Central memory CD8-positive, alpha-beta T cell (primary cell): ENCODE measurements around the gene PANK1.

Experiments
- ATAC-seq: fragments of 150-1000 bp; cut with Tn5 transposase; replicated peaks from 2 replicates; pipeline ENCODE4 v1.10.0; 2022; ENCODE audit warnings: mild to moderate bottlenecking, moderate FRiP score, moderate number of reproducible peaks; ENCODE audit not compliant: poor library complexity, severe bottlenecking; ENCODE audit errors: extremely low read depth
- DNase-seq, 2 donors: peaks; one replicate each; pipeline ENCODE4 v3.0.0; 2021; ENCODE audit warnings: low spot score in 2 of 2
- H3K27ac Mint-ChIP-seq: one replicate; pipeline ENCODE4 v1.8.0; 2022; ENCODE audit warnings: low read depth, mild to moderate bottlenecking, moderate library complexity, mixed read lengths
- H3K27me3 Mint-ChIP-seq: one replicate; pipeline ENCODE4 v1.8.0; 2022; ENCODE audit warnings: mixed read lengths
- H3K36me3 Mint-ChIP-seq: one replicate; pipeline ENCODE4 v1.8.0; 2022; ENCODE audit warnings: mild to moderate bottlenecking, moderate library complexity, mixed read lengths; ENCODE audit not compliant: insufficient read depth
- H3K4me1 Mint-ChIP-seq: one replicate; pipeline ENCODE4 v1.8.0; 2022; ENCODE audit warnings: mixed read lengths
- H3K4me3 Mint-ChIP-seq: one replicate; pipeline ENCODE4 v1.8.0; 2022; ENCODE audit warnings: mild to moderate bottlenecking, moderate library complexity, mixed read lengths
- H3K9me3 Mint-ChIP-seq: one replicate; pipeline ENCODE4 v1.8.0; 2022; ENCODE audit warnings: mixed read lengths

PANK1 gene

DNA sequence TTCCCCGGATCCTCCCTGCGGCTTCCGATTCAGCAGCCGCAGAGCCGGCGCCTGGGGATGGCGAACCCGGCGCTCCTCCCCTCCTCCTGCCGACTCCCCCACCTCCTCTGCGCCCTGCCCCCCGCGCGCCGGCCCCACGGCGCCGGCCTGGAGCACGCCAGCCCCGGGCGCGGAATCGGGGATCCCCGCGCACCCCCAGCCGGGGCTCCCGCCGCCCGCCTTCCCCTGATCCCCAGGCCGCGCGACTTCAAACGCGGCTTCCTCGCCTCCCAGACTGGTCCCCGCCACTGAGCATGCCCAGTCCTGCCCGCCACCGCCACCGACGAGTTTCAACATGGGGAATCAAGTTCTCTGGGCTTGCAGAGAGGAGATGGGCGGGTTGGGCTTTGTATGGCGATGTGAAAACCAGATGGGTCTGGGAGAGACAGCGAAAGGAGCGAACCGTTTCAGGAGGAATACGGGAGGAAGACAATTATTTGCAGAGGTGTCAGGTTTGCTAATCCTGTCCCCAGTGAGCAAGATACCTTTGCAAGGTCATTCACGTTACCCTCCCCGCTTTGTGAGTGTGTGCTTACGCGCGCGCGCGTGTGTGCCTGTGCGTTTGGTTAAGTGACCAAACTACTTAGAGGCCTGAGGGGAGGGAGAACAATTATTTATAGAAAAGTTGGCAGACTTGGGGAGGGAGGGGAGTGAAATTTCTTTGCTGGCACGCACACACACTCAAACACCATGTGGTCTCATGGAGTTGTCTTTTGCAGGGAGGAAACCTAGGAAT lies at the start of gene PANK1:
Gene PANK1, minus strand, starts transcription at position 276 of the 775 bp plus-strand sequence. CDS start 351 bp downstream, outside the sequence.
- ATAC-seq (peak; percentile 45), DNase-seq (peak; percentile 32 to 34)
- Mint-ChIP-seq H3K27me3 (peaks cover 35% of the 10 kb centered on the region), H3K4me3 (no peak within 1 kb of the TSS), H3K36me3 (no peaks in the 10 kb centered on the region), H3K9me3 (no peaks in the 10 kb centered on the region), H3K27ac (no peak within 1 kb of the TSS), H3K4me1 (peaks cover 14% of the 10 kb centered on the region)

DNA sequence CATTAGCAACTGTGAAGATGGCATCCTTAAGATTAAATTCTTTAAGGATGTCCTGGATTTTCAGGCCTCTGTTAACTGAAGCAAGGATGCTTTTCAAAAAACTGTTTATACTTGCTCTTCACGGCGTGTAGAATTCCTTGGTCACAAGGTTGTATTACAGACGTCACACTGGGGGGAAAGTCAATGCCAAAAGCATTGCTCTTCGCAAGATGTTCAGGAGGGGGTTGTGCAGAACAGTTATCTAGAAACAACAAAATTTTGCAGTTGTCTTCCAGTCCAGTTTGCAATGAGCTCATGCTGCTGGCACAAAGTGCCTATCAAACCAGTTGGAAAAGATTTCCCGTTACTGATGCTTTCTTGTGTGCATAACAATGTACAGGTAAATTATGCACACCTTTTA lies 48.1 kb upstream of the PANK1 start:
- DNase-seq, result no peak
- H3K4me1 Mint-ChIP-seq, result no peaks in the 10 kb centered on the region
- H3K9me3 Mint-ChIP-seq, result no peaks in the 10 kb centered on the region
- no peak overlapping the region for H3K4me3 Mint-ChIP-seq
- H3K36me3 Mint-ChIP-seq, result no peaks in the 10 kb centered on the region
- peaks cover 7% of the 10 kb centered on the region for H3K27me3 Mint-ChIP-seq
- no peak overlapping the region for H3K27ac Mint-ChIP-seq
- ATAC-seq, result no peak

DNA sequence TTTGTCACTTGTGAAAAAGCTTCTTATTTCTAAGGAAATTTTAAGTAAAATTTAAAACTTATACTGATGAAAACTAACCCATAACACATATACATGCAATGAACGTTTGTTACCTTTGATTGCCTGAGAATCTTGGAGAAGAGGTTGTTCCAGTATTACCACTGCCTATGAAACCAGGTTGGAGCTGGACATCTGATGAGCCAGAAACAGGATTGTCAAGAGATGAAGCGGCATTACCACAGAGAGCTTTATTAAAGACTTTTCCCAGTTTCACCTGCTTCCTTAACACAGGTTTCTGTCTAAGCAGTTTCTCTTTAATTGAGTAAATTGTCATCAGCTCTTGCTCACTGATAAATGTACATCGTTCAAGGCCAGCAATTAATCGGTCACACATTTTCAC lies 47.4 kb upstream of the PANK1 start:
- no peak overlapping the region for H3K27ac Mint-ChIP-seq
- no peak for ATAC-seq
- H3K27me3 Mint-ChIP-seq, result peaks cover 10% of the 10 kb centered on the region
- H3K4me1 Mint-ChIP-seq, result no peaks in the 10 kb centered on the region
- H3K4me3 Mint-ChIP-seq, result no peak overlapping the region
- H3K9me3 Mint-ChIP-seq, result no peaks in the 10 kb centered on the region
- no peaks in the 10 kb centered on the region for H3K36me3 Mint-ChIP-seq
- no peak for DNase-seq

DNA sequence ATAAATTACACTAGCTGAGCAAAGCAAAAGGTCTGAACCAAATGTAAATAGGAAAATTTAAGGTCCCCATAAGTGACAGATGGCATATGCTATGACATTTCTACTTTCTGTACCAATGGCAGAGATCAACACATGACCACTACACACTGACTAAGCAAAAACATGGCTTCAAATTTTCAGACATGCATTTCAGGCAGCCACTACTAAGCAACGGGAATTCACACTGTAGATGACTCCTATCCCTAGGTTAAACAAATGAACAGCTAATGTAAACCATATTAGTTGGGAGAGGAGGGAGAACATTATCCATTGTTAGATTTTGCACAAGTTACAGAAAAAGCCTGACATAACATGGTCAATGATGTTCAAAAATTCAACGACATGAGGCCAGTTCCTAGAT lies 45.0 kb upstream of the PANK1 start:
- DNase-seq (no peak), ATAC-seq (no peak)
- peaks cover 10% of the 10 kb centered on the region for H3K27me3 Mint-ChIP-seq
- no peak overlapping the region for H3K4me3 Mint-ChIP-seq
- no peak overlapping the region for H3K27ac Mint-ChIP-seq
- H3K36me3 Mint-ChIP-seq, result no peaks in the 10 kb centered on the region
- H3K9me3 Mint-ChIP-seq, result no peaks in the 10 kb centered on the region
- H3K4me1 Mint-ChIP-seq, result no peaks in the 10 kb centered on the region

DNA sequence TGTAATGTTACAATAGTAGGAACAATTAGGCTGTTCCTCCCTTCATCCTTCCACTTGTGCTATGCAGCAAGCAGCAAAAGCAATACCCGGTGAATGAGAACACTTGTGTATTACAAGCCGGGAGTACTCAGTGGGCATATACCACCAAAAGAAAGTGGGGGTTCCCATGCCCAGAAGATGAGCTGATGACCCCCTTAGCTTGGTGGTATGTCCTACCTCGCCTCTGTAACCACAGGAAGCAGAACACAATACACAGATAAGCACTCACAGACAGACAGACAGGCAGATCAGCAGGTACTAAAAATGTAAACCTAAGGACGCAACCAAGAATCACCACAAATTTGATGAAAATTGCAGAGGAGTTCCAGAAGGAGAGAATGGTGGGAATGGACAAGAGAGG lies 40.9 kb upstream of the PANK1 start:
- H3K27me3 Mint-ChIP-seq, result peaks cover 43% of the 10 kb centered on the region
- DNase-seq, result no peak
- ATAC-seq, result no peak
- H3K4me1 Mint-ChIP-seq, result no peaks in the 10 kb centered on the region
- H3K4me3 Mint-ChIP-seq, result no peak overlapping the region
- no peaks in the 10 kb centered on the region for H3K36me3 Mint-ChIP-seq
- H3K9me3 Mint-ChIP-seq, result no peaks in the 10 kb centered on the region
- no peak overlapping the region for H3K27ac Mint-ChIP-seq

DNA sequence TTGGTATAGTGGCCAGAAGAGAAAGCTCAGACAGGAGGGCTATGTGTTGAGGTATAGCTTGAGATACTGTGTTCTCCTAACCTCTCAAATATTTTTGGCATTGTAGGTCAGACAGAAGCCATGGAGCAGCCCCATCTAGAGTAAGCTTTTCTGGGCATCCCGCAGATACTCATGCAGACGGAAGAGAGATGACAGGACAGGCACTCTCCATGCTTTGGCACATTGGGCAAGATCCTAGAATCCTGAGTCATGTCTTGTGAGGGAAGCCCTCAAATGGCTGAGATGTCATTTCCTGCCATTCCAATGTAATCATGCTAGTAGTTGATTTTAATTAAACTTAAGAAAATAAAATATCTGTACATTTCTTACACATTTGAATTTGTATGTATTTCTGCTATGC lies 39.6 kb upstream of the PANK1 start:
- ATAC-seq (no peak), DNase-seq (no peak)
- Mint-ChIP-seq H3K27ac (no peak overlapping the region), H3K4me3 (no peak overlapping the region), H3K4me1 (no peaks in the 10 kb centered on the region), H3K36me3 (no peaks in the 10 kb centered on the region), H3K27me3 (peaks cover 57% of the 10 kb centered on the region), H3K9me3 (no peaks in the 10 kb centered on the region)

DNA sequence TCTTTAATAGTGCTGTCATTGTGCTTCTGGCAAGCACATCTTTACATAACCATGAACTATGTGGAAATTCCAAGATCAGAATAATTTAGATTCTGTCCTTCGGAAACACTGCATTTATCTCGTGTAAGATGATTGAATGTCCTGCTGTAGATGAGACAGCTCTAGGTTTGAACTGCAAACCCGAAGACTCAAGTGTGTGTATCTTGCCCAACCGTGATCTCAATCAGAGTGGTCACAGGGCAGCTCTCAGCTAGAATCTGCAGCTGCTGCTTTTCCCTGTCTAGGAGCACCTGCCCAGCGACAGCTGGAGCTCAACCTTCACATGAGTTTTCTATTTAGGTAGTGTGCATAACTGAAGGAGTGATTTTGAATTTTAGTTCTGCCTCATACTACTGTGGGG lies 38.8 kb upstream of the PANK1 start:
- Mint-ChIP-seq H3K9me3 (no peaks in the 10 kb centered on the region), H3K4me3 (no peak overlapping the region), H3K27ac (no peak overlapping the region), H3K4me1 (no peaks in the 10 kb centered on the region), H3K27me3 (peaks cover 58% of the 10 kb centered on the region), H3K36me3 (no peaks in the 10 kb centered on the region)
- ATAC-seq (no peak), DNase-seq (no peak)

DNA sequence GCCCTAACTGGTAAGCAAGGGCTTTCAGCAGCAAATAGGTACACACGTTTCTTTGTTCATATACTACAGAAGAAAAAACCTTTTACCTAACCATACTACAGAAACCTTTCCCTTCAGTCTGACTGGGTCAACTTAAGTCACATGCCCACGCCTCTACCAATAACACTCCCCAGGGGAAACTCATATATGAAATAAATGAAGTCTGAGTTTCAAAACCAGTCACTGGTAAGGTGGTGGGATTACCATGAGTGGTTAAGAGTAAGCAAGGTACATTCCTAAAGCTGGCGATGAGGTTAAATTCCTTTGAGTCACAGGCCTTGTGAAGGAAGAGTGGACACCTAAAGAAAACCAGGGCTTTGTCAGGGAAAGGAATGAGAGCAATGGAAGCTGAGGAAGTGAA lies 34.9 kb upstream of the PANK1 start:
- Mint-ChIP-seq H3K36me3 (no peaks in the 10 kb centered on the region), H3K4me3 (no peak overlapping the region), H3K27me3 (peaks cover 49% of the 10 kb centered on the region), H3K9me3 (no peaks in the 10 kb centered on the region), H3K27ac (no peak overlapping the region), H3K4me1 (no peaks in the 10 kb centered on the region)
- ATAC-seq, result no peak
- DNase-seq, result no peak

DNA sequence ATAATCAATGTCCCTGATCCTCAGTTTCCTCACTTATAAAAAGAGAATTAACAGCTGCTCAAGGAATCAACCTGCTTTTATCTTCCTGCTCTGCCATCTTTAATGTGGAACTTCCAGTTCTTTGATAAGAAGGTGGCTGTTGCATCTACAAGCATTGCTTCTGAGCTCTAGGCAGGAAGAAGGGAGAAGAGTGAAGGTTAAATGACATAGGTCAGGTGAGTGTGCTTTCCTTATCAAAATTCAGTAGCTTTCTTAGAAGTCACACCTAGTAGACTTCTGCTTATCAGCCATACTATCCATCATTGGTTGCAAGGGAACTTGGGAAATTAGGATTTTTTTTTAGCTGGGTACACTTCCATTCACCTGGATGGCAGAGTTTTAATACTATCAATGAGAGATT lies 32.3 kb upstream of the PANK1 start:
- no peaks in the 10 kb centered on the region for H3K4me1 Mint-ChIP-seq
- no peaks in the 10 kb centered on the region for H3K36me3 Mint-ChIP-seq
- DNase-seq (no peak), ATAC-seq (no peak)
- peaks cover 24% of the 10 kb centered on the region for H3K27me3 Mint-ChIP-seq
- no peaks in the 10 kb centered on the region for H3K9me3 Mint-ChIP-seq
- H3K27ac Mint-ChIP-seq, result no peak overlapping the region
- no peak overlapping the region for H3K4me3 Mint-ChIP-seq

DNA sequence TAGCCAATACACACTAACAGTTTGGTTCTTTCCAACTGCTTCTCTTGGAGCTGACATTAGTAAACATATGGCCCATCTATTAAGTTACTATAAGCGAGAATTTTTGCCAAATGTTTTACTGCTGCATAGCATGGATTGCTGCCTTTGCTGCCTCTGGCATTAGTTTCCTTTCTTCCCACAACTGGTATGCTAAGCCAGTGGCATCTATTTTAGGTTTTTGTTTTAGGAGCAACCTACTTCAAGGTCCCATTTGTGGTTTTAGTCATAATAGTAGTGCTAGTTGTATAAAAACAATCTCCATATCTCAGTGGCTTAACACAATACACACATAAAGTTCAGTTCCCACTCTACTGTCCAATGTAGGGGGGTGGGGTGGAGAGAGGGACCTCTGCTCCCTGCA lies 25.9 kb upstream of the PANK1 start:
- no peak for DNase-seq
- H3K9me3 Mint-ChIP-seq, result no peaks in the 10 kb centered on the region
- no peaks in the 10 kb centered on the region for H3K4me1 Mint-ChIP-seq
- no peaks in the 10 kb centered on the region for H3K36me3 Mint-ChIP-seq
- H3K4me3 Mint-ChIP-seq, result no peak overlapping the region
- peaks cover 17% of the 10 kb centered on the region for H3K27me3 Mint-ChIP-seq
- no peak overlapping the region for H3K27ac Mint-ChIP-seq
- ATAC-seq, result no peak

DNA sequence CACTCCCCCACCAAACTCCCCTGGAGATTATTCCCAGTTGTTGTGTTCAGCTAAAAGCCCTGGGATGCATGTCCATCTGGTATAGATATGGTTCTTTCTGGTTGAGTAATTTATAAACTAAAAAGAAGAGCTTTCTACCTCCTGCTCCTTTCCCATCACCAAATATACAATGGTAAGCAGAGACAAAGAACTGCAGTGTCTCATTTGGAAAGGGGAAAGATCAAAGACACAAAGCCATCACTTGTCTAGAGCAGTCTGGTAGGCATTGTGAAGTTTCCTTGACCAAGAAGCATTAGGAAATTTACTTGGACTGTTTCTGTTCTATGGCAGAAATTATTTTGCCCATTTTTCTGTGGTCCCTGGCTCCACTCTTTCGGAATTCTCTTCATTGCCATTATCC lies 24.9 kb upstream of the PANK1 start:
- ATAC-seq (no peak), DNase-seq (no peak)
- no peaks in the 10 kb centered on the region for H3K9me3 Mint-ChIP-seq
- H3K4me3 Mint-ChIP-seq, result no peak overlapping the region
- no peak overlapping the region for H3K27ac Mint-ChIP-seq
- H3K36me3 Mint-ChIP-seq, result no peaks in the 10 kb centered on the region
- H3K4me1 Mint-ChIP-seq, result no peaks in the 10 kb centered on the region
- peaks cover 17% of the 10 kb centered on the region for H3K27me3 Mint-ChIP-seq

DNA sequence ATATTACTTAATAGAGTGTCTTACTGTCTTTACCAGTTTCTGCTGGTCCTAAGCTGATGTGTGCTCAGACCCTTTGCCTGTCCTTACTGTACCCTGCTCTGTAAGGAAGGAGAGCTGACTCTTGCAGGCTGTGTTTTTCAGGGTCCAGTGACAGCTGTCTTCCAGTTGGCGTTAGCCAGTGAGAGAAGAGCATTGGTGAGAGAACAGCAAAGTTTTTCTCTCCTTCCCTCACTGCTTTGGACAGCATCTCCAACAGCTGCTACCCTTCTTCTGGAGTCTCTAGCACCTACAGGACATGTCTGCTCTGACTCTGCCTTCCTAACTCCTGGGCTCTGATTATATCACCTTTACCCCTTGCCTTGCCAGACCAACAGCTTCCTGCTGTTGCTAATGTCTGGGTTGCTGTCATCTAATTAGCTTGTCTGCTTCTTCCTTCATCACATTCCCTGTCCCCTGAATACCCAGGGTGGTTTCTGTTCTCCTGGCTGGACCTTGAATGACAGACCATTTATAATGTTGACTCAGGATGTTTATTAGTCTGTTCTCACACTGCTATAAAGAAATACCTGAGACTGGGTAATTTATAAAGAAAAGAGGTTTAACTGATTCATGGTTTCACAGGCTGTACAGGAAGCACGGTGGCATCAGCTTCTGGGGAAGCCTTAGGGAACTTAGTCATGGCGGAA lies 23.5 kb upstream of the PANK1 start:
- Mint-ChIP-seq H3K4me1 (no peaks in the 10 kb centered on the region), H3K27me3 (peaks cover 17% of the 10 kb centered on the region), H3K36me3 (no peaks in the 10 kb centered on the region), H3K4me3 (no peak overlapping the region), H3K9me3 (no peaks in the 10 kb centered on the region), H3K27ac (no peak overlapping the region)
- ATAC-seq (no peak), DNase-seq (no peak)

DNA sequence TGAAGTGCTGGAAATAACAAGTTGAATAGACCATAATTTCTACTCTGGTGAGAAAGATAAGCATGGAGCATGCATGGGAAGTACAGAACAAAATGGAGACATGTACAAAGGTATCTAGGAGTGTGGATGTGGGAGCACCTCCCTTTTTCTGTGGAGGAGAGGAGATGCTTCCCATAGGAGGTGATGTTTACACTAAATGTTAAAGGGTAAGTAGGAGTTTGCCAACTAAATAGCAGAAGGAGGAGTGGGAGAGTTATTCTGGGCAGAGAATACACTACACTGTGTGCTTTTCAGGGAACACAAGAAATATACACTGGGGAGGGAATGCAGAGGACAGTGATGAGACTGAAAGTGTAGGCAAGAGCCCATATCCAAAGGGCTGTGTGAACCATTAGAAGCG lies 21.1 kb upstream of the PANK1 start:
- Mint-ChIP-seq H3K36me3 (peaks cover 2% of the 10 kb centered on the region), H3K27me3 (peaks cover 21% of the 10 kb centered on the region), H3K4me1 (no peaks in the 10 kb centered on the region), H3K4me3 (no peak overlapping the region), H3K9me3 (no peaks in the 10 kb centered on the region), H3K27ac (no peak overlapping the region)
- ATAC-seq, result no peak
- DNase-seq, result no peak
